Gastroesophageal sphincter (tissue), 3 donors: ENCODE results near the gene DNAAF5.

ENCODE experiments used
- EP300 ChIP-seq: sonication (generic); formaldehyde crosslinking; IDR thresholded peaks from one replicate; pipeline ENCODE4 v1.6.1; 2017; ENCODE audit warnings: antibody characterized with exemption, mild to moderate bottlenecking
- POLR2A ChIP-seq, 2 donors: fragments of 450-650 bp; IDR thresholded peaks; one replicate each; pipeline ENCODE4 v1.6.1; 2017; ENCODE audit warnings: antibody characterized with exemption in 2 of 2, mild to moderate bottlenecking in 2 of 2, moderate library complexity in 1 of 2
- POLR2AphosphoS5 ChIP-seq: sonication (generic); formaldehyde crosslinking; IDR thresholded peaks from one replicate; pipeline ENCODE4 v1.6.1; 2017; ENCODE audit warnings: antibody characterized with exemption
- TF ChIP-seq, protein P1 (sequence below), 4 experiments: fragments of 200-600 bp in 2 of 4; fragments of 450-650 bp in 2 of 4; sonication (generic) in 1 of 4; IDR thresholded peaks; one replicate each; pipeline ENCODE4 v1.5.1; 2017 to 2019; ENCODE audit warnings: antibody characterized with exemption in 4 of 4, mild to moderate bottlenecking in 2 of 4, moderate library complexity in 2 of 4

DNA sequence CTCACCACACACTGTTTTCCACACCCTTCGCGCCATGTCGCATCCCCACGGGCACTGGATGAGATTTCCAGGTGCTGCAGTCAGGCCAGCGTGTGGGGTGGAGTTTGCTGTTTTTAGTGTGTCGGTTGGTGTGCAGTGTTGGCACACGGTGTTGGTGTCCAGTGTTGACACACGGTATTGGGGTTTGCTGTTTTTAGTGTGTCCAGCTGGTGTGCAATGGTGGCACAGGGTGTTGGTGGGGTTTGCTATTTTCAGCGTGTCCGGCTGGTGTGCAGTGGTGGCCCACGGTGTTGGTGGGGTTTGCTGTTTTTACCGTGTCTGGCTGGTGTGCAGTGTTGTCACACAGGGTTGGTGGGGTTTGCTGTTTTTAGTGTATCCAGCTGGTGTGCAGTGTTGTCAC lies 20.7 kb downstream of the DNAAF5 start:
- TF ChIP-seq POLR2A (IDR thresholded peaks at IDR 0.05) (no peak), POLR2AphosphoS5 (no peak), EP300 (no peak)
- TF ChIP-seq, protein P1, sequence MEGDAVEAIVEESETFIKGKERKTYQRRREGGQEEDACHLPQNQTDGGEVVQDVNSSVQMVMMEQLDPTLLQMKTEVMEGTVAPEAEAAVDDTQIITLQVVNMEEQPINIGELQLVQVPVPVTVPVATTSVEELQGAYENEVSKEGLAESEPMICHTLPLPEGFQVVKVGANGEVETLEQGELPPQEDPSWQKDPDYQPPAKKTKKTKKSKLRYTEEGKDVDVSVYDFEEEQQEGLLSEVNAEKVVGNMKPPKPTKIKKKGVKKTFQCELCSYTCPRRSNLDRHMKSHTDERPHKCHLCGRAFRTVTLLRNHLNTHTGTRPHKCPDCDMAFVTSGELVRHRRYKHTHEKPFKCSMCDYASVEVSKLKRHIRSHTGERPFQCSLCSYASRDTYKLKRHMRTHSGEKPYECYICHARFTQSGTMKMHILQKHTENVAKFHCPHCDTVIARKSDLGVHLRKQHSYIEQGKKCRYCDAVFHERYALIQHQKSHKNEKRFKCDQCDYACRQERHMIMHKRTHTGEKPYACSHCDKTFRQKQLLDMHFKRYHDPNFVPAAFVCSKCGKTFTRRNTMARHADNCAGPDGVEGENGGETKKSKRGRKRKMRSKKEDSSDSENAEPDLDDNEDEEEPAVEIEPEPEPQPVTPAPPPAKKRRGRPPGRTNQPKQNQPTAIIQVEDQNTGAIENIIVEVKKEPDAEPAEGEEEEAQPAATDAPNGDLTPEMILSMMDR (IDR thresholded peaks at IDR 0.05), result no peak
